ENCODE measurements around the gene GGCT. TPM values are rescaled to one million over a fixed set of nuclear protein-coding genes. Genes with fewer than 3 reads are reported as not detected.

GGCT gene
- total RNA-seq, 4 donors from 2014 or later = 10.8 to 39.9 (median 17.8) TPM

GRCh38 chr7:30472784-30473775 is 31.5 kb downstream of the GGCT start:
- intact Hi-C loops (cut with DNase I) = loop anchor here (10.0 kb wide), 1 partner anchor 188 kb away; the partner anchor contains the start of gene ZNRF2
- no peaks in the 10 kb centered on the region for H3K27me3 ChIP-seq
- H3K36me3 ChIP-seq = peaks cover 0 to 5% (median 0%) of the 10 kb centered on the region in 4 donors
- DNase-seq (ENCODE audit: extremely low spot score) = peak; percentile 79
- H3K27ac ChIP-seq (replicated peaks in 1 of 4) = peak overlapping the region; percentile 84 to 87 (median 85)
- no peaks in the 10 kb centered on the region for H3K9me3 ChIP-seq
- WGBS = 67% methylated on average over 4 of the region's 4 CpGs
- peaks cover 96 to 100% (median 98%) of the 10 kb centered on the region in 4 donors for H3K4me1 ChIP-seq
- H3K4me3 ChIP-seq = no peak overlapping the region
- no peak for TF ChIP-seq EP300 (IDR thresholded peaks at IDR 0.05)
- no peak for TF ChIP-seq CTCF (IDR thresholded peaks at IDR 0.05)
- TF ChIP-seq POLR2A (IDR thresholded peaks at IDR 0.05; ENCODE audit: low read depth) = no peak
- TF ChIP-seq POLR2AphosphoS5 (IDR thresholded peaks at IDR 0.05) = no peak

GRCh38 chr7:30472081-30472783 is 32.4 kb downstream of the GGCT start:
- DNase-seq (ENCODE audit: extremely low spot score) = peak; percentile 55
- H3K27ac ChIP-seq (replicated peaks in 1 of 4) = peak overlapping the region; percentile 84 to 87 (median 85)
- H3K36me3 ChIP-seq = peaks cover 0 to 5% (median 0%) of the 10 kb centered on the region in 4 donors
- H3K9me3 ChIP-seq = no peaks in the 10 kb centered on the region
- H3K27me3 ChIP-seq = no peaks in the 10 kb centered on the region
- intact Hi-C loops (cut with DNase I) = loop anchor here (10.0 kb wide), 1 partner anchor 187 kb away; the partner anchor contains the start of gene ZNRF2
- peaks cover 94 to 100% (median 97%) of the 10 kb centered on the region in 4 donors for H3K4me1 ChIP-seq
- no peak for TF ChIP-seq POLR2A (IDR thresholded peaks at IDR 0.05; ENCODE audit: low read depth)
- no peak for TF ChIP-seq CTCF (IDR thresholded peaks at IDR 0.05)
- no peak for TF ChIP-seq POLR2AphosphoS5 (IDR thresholded peaks at IDR 0.05)
- no peak for TF ChIP-seq EP300 (IDR thresholded peaks at IDR 0.05)
- 81% methylated on average over 4 of the region's 4 CpGs for WGBS
- no peak overlapping the region for H3K4me3 ChIP-seq

- intact Hi-C loops (cut with DNase I) = loop anchor here (10.0 kb wide), 1 partner anchor 186 kb away; the partner anchor contains the start of gene ZNRF2
- no peak for DNase-seq (ENCODE audit: extremely low spot score)
- no peaks in the 10 kb centered on the region for H3K9me3 ChIP-seq
- no peak overlapping the region for H3K4me3 ChIP-seq
- TF ChIP-seq POLR2A (IDR thresholded peaks at IDR 0.05; ENCODE audit: low read depth) (no peak), POLR2AphosphoS5 (IDR thresholded peaks at IDR 0.05) (no peak), EP300 (IDR thresholded peaks at IDR 0.05) (no peak), CTCF (IDR thresholded peaks at IDR 0.05) (no peak)
- peak overlapping the region; percentile 84 to 87 (median 85) for H3K27ac ChIP-seq (replicated peaks in 1 of 4)
- H3K36me3 ChIP-seq = peaks cover 0 to 5% (median 0%) of the 10 kb centered on the region in 4 donors
- no peaks in the 10 kb centered on the region for H3K27me3 ChIP-seq
- WGBS = 13% methylated on average over 2 of the region's 2 CpGs
- peaks cover 94 to 100% (median 97%) of the 10 kb centered on the region in 4 donors for H3K4me1 ChIP-seq
Observed at GRCh38 chr7:30471205-30471604, 33.4 kb downstream of the GGCT start.

GRCh38 chr7:30470771-30471170 is 33.9 kb downstream of the GGCT start:
- 10% methylated on average over 6 of the region's 6 CpGs for WGBS
- H3K4me1 ChIP-seq = peaks cover 94 to 100% (median 98%) of the 10 kb centered on the region in 4 donors
- DNase-seq (ENCODE audit: extremely low spot score) = no peak
- intact Hi-C loops (cut with DNase I) = loop anchor here (10.0 kb wide), 1 partner anchor 186 kb away; the partner anchor contains the start of gene ZNRF2
- peak overlapping the region in 3 of 4 donors; percentile 11 to 19 (median 17) for H3K4me3 ChIP-seq
- TF ChIP-seq EP300 (IDR thresholded peaks at IDR 0.05) = peak; percentile 67
- TF ChIP-seq POLR2AphosphoS5 (IDR thresholded peaks at IDR 0.05) = peak; percentile 44 to 58
- no peak for TF ChIP-seq POLR2A (IDR thresholded peaks at IDR 0.05; ENCODE audit: low read depth)
- H3K27ac ChIP-seq (replicated peaks in 1 of 4) = peak overlapping the region; percentile 84 to 87 (median 85)
- no peaks in the 10 kb centered on the region for H3K27me3 ChIP-seq
- peaks cover 0 to 5% (median 0%) of the 10 kb centered on the region in 4 donors for H3K36me3 ChIP-seq
- H3K9me3 ChIP-seq = no peaks in the 10 kb centered on the region
